ENCODE results near the gene MELK.

- no peak for TF ChIP-seq CTCF (IDR thresholded peaks at IDR 0.05)
- TF ChIP-seq POLR2A (IDR thresholded peaks at IDR 0.05): no peak
These were observed 153.2 kb downstream of the MELK start for GRCh38 chr9:36725777-36726356.
